Measurements from ENCODE around the gene TPM4. TPM values are rescaled to one million over a fixed set of nuclear protein-coding genes. Genes with fewer than 3 reads are reported as not detected.

Gene TPM4
- total and polyA plus RNA-seq, 2 donors (not counting 1 experiment from before 2014, with no cell fraction given), result 65.4 to 127 TPM

DNA sequence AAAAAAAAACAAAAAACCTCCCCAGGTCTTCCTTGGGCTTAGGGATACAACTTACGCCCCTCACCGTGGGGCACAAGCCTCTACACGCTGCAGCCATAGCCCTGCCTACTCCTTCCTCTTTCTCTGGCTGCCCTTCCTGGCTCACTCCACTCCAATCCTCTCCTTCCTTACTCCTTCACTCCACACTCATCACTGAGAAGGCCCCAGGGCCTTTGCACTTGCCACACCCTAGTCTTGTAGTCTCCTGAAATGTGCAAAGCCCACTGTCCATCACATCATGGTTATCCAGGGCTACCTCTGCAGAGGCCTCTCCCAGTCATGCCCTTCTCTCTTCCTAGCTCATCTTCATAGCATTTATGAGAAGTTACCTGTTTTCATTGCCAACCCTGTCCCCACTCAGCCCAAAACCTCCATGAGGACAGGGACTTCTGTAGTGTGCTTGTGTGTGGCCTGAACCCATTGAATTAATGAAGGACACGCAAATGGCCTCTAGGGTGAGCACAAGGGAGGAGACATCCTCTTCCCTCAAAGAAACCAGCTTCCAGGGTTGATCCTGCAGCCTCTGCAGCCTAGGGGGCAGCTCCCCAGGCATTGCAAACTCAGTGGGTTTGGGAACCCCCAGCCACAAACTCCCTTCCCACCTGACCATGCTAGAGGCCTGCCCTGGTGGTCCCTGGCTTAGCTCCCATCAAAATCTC lies 59.3 kb downstream of the TPM4 start:
- ChIA-PET POLR2A (interaction anchor here (0.6 kb wide), 1 partner anchor 24 kb away, joined by 7 read pairs; no protein-coding TSS in a partner anchor), CTCF (interaction anchor here (1.2 to 1.9 kb wide), 2 partner anchors 18 to 65 kb away, joined by 3 to 4 read pairs; no protein-coding TSS in a partner anchor)
- H3K79me2 ChIP-seq (ENCODE audit: control insufficient read depth, insufficient read depth, low read length), result peaks cover 17% of the 10 kb centered on the region
- DNase-seq, result no peak
- no peak overlapping the region for H3K9ac ChIP-seq (ENCODE audit: low read length)
- TF ChIP-seq, protein P1, sequence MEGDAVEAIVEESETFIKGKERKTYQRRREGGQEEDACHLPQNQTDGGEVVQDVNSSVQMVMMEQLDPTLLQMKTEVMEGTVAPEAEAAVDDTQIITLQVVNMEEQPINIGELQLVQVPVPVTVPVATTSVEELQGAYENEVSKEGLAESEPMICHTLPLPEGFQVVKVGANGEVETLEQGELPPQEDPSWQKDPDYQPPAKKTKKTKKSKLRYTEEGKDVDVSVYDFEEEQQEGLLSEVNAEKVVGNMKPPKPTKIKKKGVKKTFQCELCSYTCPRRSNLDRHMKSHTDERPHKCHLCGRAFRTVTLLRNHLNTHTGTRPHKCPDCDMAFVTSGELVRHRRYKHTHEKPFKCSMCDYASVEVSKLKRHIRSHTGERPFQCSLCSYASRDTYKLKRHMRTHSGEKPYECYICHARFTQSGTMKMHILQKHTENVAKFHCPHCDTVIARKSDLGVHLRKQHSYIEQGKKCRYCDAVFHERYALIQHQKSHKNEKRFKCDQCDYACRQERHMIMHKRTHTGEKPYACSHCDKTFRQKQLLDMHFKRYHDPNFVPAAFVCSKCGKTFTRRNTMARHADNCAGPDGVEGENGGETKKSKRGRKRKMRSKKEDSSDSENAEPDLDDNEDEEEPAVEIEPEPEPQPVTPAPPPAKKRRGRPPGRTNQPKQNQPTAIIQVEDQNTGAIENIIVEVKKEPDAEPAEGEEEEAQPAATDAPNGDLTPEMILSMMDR (IDR thresholded peaks at IDR 0.05), result no peak
- TF ChIP-seq EZH2 (IDR thresholded peaks at IDR 0.05; ENCODE audit: borderline replicate concordance, insufficient read depth, low read depth, low read length, poor library complexity, severe bottlenecking), result no peak
- peaks cover 0 to 38% of the 10 kb centered on the region in 2 experiments for H3K36me3 ChIP-seq (replicated peaks in 1 of 2; ENCODE audit: control extremely low read depth in 1 of 2, control insufficient read depth in 1 of 2, extremely low read depth in 1 of 2, insufficient read depth in 2 of 2, low read length in 1 of 2)
- no peaks in the 10 kb centered on the region for H3K9me3 ChIP-seq (ENCODE audit: control extremely low read depth in 1 of 3, control insufficient read depth in 2 of 3, insufficient read depth in 1 of 3, low read length in 2 of 3)
- Mint-ChIP-seq H3K9me3 (ENCODE audit: insufficient read depth) (peaks cover 8% of the 10 kb centered on the region), H3K4me3 (no peak overlapping the region), H3K4me1 (peaks cover 41% of the 10 kb centered on the region), H3K27ac (peak overlapping the region; percentile 85), H3K27me3 (no peaks in the 10 kb centered on the region)
- no peak overlapping the region for H2AFZ ChIP-seq (ENCODE audit: insufficient read depth, low read depth, low read length, poor library complexity, severe bottlenecking)
- H3K4me3 ChIP-seq (ENCODE audit: control extremely low read depth in 1 of 5, extremely low read depth in 1 of 5, insufficient read depth in 1 of 5, low read depth in 2 of 5, low read length in 4 of 5), result no peak overlapping the region
- peaks cover 5% of the 10 kb centered on the region for H4K20me1 ChIP-seq (ENCODE audit: control insufficient read depth, insufficient read depth, low read length, poor library complexity, severe bottlenecking)
- ATAC-seq (ENCODE audit: low read depth), result no peak
- peaks cover 10 to 30% of the 10 kb centered on the region in 2 donors for H3K4me1 ChIP-seq (ENCODE audit: control insufficient read depth in 2 of 2, insufficient read depth in 2 of 2, low read length in 2 of 2)
- H3K4me2 ChIP-seq (replicated peaks; ENCODE audit: low read depth, low read length, poor library complexity, severe bottlenecking), result no peak overlapping the region
- H3K27ac ChIP-seq (ENCODE audit: low read length in 2 of 2), result peak overlapping the region in 1 of 2 donors; percentile 30
- WGBS (ENCODE audit: insufficient coverage), result 91% methylated on average over 3 of the region's 4 CpGs
- no peaks in the 10 kb centered on the region for H3K27me3 ChIP-seq (replicated peaks in 1 of 4; ENCODE audit: control extremely low read depth in 1 of 4, control insufficient read depth in 3 of 4, insufficient read depth in 4 of 4, low read length in 3 of 4)
- intact Hi-C loops (cut with micrococcal nuclease), result no loop called here
